Thyroid gland (tissue), 4 donors: ENCODE results near the gene FANCC. TPM values are rescaled to one million over a fixed set of nuclear protein-coding genes. Genes with fewer than 3 reads are reported as not detected.

Experiments
- DNase-seq, 2 donors: peaks; one replicate each; pipeline ENCODE4 v3.0.0-alpha.2; 2019
- H3K27ac ChIP-seq, 3 donors: fragments of 200-600 bp; sonication (generic); 1 replicate in 2 of 3; 2 replicates in 1 of 3; pipeline ENCODE4 v1.5.1; 2016 to 2019; ENCODE audit warnings: mild to moderate bottlenecking in 1 of 3, moderate library complexity in 1 of 3
- H3K27me3 ChIP-seq: fragments of 200-600 bp; sonication (generic); one replicate; pipeline ENCODE4 v1.5.1; 2019
- H3K36me3 ChIP-seq, 2 donors: fragments of 200-600 bp; sonication (generic); one replicate each; pipeline ENCODE4 v1.5.1; 2016 to 2019
- H3K4me1 ChIP-seq, 2 donors: fragments of 200-600 bp; sonication (generic); one replicate each; pipeline ENCODE4 v1.5.1; 2017 to 2019
- H3K4me3 ChIP-seq, 3 donors: fragments of 200-600 bp; sonication (generic); replicated peaks in 1 of 3; 1 replicate in 2 of 3; 2 replicates in 1 of 3; pipeline ENCODE4 v1.5.1; 2016; ENCODE audit warnings: mild to moderate bottlenecking in 1 of 3
- H3K9me3 ChIP-seq: fragments of 200-600 bp; sonication (generic); one replicate; pipeline ENCODE4 v1.5.1; 2017
- POLR2A ChIP-seq, 2 donors: fragments of 450-650 bp; IDR thresholded peaks; one replicate each; pipeline ENCODE4 v1.6.1; 2017; ENCODE audit warnings: antibody characterized with exemption in 2 of 2, mild to moderate bottlenecking in 2 of 2, moderate library complexity in 1 of 2
- WGBS, 2 donors: methylation state at CpG; one replicate each; pipeline ENCODE4 v1.1.5; 2017; 5-methylcytosine and 5-hydroxymethylcytosine counted together
- intact Hi-C: fragments of 100-400 bp; cut with DNase I; formaldehyde crosslinking; loops from one replicate; pipeline ENCODE4 v1.15.1; 2023
- total RNA-seq, 4 donors: library from RNA; depleted of rRNA; stranded (reverse); fragments of >200 nt; gene quantifications; one replicate each; pipeline ENCODE4 v1.2.3, GENCODE V29; 2016
- TF ChIP-seq, protein P1 (sequence below), 6 experiments: fragments of 200-600 bp in 3 of 6; fragments of 450-650 bp in 3 of 6; sonication (generic) in 3 of 6; IDR thresholded peaks; one replicate each; pipeline ENCODE4 v1.5.1; 2016 to 2019; ENCODE audit warnings: antibody characterized with exemption in 6 of 6, mild to moderate bottlenecking in 2 of 6, inconsistent platforms in 1 of 6, moderate library complexity in 1 of 6

Gene FANCC
- total RNA-seq, 4 donors from 2014 or later = 13.9 to 15.0 (median 14.2) TPM

DNA sequence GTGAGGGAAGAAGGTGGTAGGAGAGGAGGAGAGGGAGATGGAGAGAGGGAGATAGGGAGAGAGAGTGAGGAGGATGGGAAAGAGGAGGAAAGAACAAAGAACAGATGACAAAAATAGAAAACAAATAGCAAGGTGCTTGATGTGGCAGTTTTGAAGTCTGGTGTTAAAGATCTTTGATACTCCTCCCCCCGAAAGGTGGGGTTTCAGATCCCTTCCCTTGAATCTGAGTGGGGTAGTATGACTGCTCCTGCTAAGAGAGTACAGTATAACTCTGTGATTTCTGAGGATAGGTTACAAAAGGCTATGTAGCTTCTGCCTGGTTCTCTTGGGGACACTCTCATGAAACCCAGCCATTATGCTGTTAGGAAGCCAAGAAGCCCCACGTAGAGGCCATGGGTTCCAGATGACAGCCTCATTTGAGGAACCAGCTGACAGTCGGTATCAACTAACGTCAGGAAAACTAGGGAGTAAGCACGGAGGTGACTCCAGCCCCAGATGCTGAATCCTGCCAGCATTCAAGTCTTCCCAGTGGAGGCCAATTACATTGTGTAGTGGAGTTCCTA, 102.1 kb downstream of the FANCC start:
- Histone ChIP-seq H3K36me3 (no peaks in the 10 kb centered on the region), H3K27ac (no peak overlapping the region), H3K27me3 (no peaks in the 10 kb centered on the region), H3K9me3 (no peaks in the 10 kb centered on the region), H3K4me3 (no peak overlapping the region), H3K4me1 (peaks cover 4 to 9% of the 10 kb centered on the region in 2 donors)
- DNase-seq = no peak
- TF ChIP-seq, protein P1, sequence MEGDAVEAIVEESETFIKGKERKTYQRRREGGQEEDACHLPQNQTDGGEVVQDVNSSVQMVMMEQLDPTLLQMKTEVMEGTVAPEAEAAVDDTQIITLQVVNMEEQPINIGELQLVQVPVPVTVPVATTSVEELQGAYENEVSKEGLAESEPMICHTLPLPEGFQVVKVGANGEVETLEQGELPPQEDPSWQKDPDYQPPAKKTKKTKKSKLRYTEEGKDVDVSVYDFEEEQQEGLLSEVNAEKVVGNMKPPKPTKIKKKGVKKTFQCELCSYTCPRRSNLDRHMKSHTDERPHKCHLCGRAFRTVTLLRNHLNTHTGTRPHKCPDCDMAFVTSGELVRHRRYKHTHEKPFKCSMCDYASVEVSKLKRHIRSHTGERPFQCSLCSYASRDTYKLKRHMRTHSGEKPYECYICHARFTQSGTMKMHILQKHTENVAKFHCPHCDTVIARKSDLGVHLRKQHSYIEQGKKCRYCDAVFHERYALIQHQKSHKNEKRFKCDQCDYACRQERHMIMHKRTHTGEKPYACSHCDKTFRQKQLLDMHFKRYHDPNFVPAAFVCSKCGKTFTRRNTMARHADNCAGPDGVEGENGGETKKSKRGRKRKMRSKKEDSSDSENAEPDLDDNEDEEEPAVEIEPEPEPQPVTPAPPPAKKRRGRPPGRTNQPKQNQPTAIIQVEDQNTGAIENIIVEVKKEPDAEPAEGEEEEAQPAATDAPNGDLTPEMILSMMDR (IDR thresholded peaks at IDR 0.05) = no peak
- TF ChIP-seq POLR2A (IDR thresholded peaks at IDR 0.05) = no peak
- WGBS, 2 donors = 75 to 91% methylated on average over 5 of the region's 5 CpGs
- intact Hi-C loops = no loop called here

DNA sequence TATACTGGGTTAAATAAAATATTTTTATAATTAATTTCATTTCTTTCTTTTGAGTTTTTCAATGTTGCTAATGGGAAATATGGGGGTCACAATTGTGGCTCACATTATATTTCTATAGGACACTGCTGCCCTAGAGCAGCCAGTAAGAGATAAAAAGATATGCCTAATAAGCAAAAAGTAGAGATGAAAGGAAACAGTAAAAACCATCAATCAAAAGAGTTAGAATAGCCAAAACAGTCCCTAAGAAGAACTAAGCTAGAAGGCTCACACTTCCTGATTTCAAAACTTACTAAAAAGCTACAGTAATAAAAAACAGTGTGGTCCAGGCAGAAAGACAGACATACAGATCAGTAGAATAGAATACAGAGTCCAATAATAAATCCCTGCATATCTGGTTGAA, 104.4 kb downstream of the FANCC start:
- TF ChIP-seq, protein P1 (IDR thresholded peaks at IDR 0.05) = no peak
- TF ChIP-seq POLR2A (IDR thresholded peaks at IDR 0.05) = no peak
- peaks cover 4 to 9% of the 10 kb centered on the region in 2 donors for H3K4me1 ChIP-seq
- no peak for DNase-seq
- intact Hi-C loops = no loop called here
- H3K4me3 ChIP-seq = no peak overlapping the region
- no peaks in the 10 kb centered on the region for H3K27me3 ChIP-seq
- H3K36me3 ChIP-seq = no peaks in the 10 kb centered on the region
- H3K27ac ChIP-seq = no peak overlapping the region
- H3K9me3 ChIP-seq = no peaks in the 10 kb centered on the region

DNA sequence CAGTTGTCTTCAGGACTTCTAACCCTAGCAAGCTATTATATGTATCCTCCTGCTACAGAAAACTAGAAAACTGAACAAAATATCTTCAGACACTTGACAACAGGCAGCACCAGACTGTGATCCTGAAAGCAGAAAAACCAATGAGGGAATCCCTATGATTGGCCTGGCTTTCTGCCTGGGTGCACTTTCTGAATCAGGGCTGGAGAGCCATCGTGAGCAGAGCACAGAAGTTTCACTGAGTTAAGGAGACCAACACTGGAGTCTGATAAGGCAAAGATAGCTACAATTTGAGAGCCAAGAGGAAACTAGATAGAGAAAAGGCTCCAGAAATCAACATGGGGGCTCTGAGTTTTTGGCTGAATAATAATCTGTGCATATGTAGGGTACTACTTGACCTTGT, 106.5 kb downstream of the FANCC start:
- no peak overlapping the region for H3K4me3 ChIP-seq
- H3K36me3 ChIP-seq = no peaks in the 10 kb centered on the region
- no peak overlapping the region for H3K27ac ChIP-seq
- no peaks in the 10 kb centered on the region for H3K27me3 ChIP-seq
- WGBS, 2 donors = 4 to 15% methylated on average over 1 of the region's 1 CpG
- peak; percentile 70 to 84 for DNase-seq
- no peaks in the 10 kb centered on the region for H3K9me3 ChIP-seq
- intact Hi-C loops = no loop called here
- TF ChIP-seq, protein P1 (IDR thresholded peaks at IDR 0.05) = no peak
- no peak for TF ChIP-seq POLR2A (IDR thresholded peaks at IDR 0.05)
- H3K4me1 ChIP-seq = peaks cover 12 to 23% of the 10 kb centered on the region in 2 donors

DNA sequence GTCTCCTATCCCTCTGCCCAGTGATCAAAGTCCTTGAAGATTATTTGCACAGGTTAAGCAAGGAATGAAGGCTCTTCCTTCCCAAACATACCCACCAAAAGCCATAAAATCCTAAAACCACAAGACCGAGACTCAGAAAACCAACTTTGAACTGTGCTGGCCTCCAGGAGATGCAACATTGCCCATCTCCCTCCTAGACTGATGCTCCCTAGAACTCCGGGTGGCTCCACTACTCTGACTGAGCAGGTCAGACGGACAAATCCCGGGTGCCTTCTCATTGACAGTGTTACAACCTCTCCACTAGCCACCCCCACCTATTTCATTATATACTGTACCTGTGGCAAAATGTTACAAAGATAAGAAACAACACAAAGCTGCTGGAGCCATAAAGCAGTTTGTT, 110.1 kb downstream of the FANCC start:
- Histone ChIP-seq H3K4me1 (peaks cover 13 to 26% of the 10 kb centered on the region in 2 donors), H3K9me3 (no peaks in the 10 kb centered on the region), H3K27me3 (no peaks in the 10 kb centered on the region), H3K4me3 (no peak overlapping the region), H3K27ac (no peak overlapping the region), H3K36me3 (no peaks in the 10 kb centered on the region)
- DNase-seq = no peak
- no peak for TF ChIP-seq POLR2A (IDR thresholded peaks at IDR 0.05)
- TF ChIP-seq, protein P1 (IDR thresholded peaks at IDR 0.05) = no peak
- WGBS, 2 donors = 92 to 97% methylated on average over 4 of the region's 4 CpGs
- intact Hi-C loops = no loop called here

DNA sequence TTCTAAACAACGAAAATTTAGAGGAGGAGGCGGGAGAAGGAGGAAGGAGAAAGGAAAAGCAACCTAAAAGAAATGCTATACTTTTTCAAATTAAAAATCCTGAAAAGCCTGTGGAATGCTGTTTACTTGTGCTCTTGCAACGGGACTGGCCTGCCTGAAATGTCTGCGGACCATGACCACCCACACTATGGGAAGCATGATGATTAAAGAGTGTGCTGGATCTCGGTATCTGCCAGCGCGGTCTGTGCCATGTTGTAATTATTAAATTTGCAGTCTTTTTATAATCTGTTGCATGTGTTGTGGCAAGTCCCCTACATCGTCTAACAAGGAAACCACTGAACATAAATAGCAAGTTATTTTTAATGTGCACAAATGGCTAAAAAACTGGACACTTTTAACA, 111.4 kb downstream of the FANCC start:
- intact Hi-C loops = no loop called here

More for the DNA sequence above, 111.4 kb downstream of the FANCC start:
- WGBS, 2 donors = 58 to 61% methylated on average over 8 of the region's 8 CpGs
- Histone ChIP-seq H3K9me3 (no peaks in the 10 kb centered on the region), H3K27ac (no peak overlapping the region), H3K4me1 (peaks cover 20 to 35% of the 10 kb centered on the region in 2 donors), H3K4me3 (no peak overlapping the region), H3K36me3 (no peaks in the 10 kb centered on the region), H3K27me3 (no peaks in the 10 kb centered on the region)
- no peak for TF ChIP-seq POLR2A (IDR thresholded peaks at IDR 0.05)
- TF ChIP-seq, protein P1 (IDR thresholded peaks at IDR 0.05) = no peak
- DNase-seq = peak; percentile 58 to 63
